ENCODE measurements around the gene GARIN5A. TPM values are rescaled to one million over a fixed set of nuclear protein-coding genes. Genes with fewer than 3 reads are reported as not detected.
"Not testable (repeated sequence)": the region's sequence is repeated elsewhere in the genome, so short reads cannot be mapped to it uniquely, and the experiment has no call there.

Gene GARIN5A
- total RNA-seq, 2 experiments from 2014 or later, result 0.34 to 0.69 TPM

- POLR2A ChIA-PET, result no interaction called here
- CTCF ChIA-PET, result no interaction called here
Measured at GRCh38 chr19:50449236-50449899, 27.3 kb downstream of the GARIN5A start.

- CTCF ChIA-PET, result no interaction called here
- POLR2A ChIA-PET, result interaction anchor here (0.6 kb wide), 1 partner anchor 405 kb away, joined by 10 read pairs; no protein-coding TSS in a partner anchor
Measured at GRCh38 chr19:50447750-50448149, 28.9 kb downstream of the GARIN5A start.

GRCh38 chr19:50447053-50447452 lies 29.6 kb downstream of the GARIN5A start:
- POLR2A ChIA-PET, result no interaction called here
- CTCF ChIA-PET, result no interaction called here

GRCh38 chr19:50444059-50444458 lies 32.6 kb downstream of the GARIN5A start:
- ChIA-PET CTCF (no interaction called here), POLR2A (no interaction called here)

- CTCF ChIA-PET, result not testable (repeated sequence)
Measured at GRCh38 chr19:50439130-50439529, 37.5 kb downstream of the GARIN5A start.

GRCh38 chr19:50437862-50438449 lies 38.7 kb downstream of the GARIN5A start:
- ChIA-PET POLR2A (no interaction called here), CTCF (no interaction called here)

More at GRCh38 chr19:50439130-50439529, 37.5 kb downstream of the GARIN5A start:
- POLR2A ChIA-PET, result not testable (repeated sequence)

- CTCF ChIA-PET, result no interaction called here
- POLR2A ChIA-PET, result no interaction called here
Measured at GRCh38 chr19:50435627-50436026, 41.0 kb downstream of the GARIN5A start.

GRCh38 chr19:50435221-50435620 lies 41.4 kb downstream of the GARIN5A start:
- POLR2A ChIA-PET, result no interaction called here
- CTCF ChIA-PET, result no interaction called here

GRCh38 chr19:50434525-50434924 lies 42.1 kb downstream of the GARIN5A start:
- CTCF ChIA-PET, result no interaction called here

GRCh38 chr19:50433201-50434180 lies 43.2 kb downstream of the GARIN5A start:
- ChIA-PET CTCF (interaction anchor here (1.1 kb wide), 1 partner anchor 76 kb away, joined by 3 read pairs; no protein-coding TSS in a partner anchor), POLR2A (no interaction called here)

More at GRCh38 chr19:50434525-50434924, 42.1 kb downstream of the GARIN5A start:
- POLR2A ChIA-PET, result no interaction called here

GRCh38 chr19:50432221-50433028 lies 44.2 kb downstream of the GARIN5A start, which contains the start of gene MYBPC2:
TSS of gene MYBPC2 (plus strand) at chr19:50432892. CDS start at chr19:50432954, 62 bp downstream.
- POLR2A ChIA-PET, result no interaction called here
- CTCF ChIA-PET, result interaction anchor here (1.1 kb wide), 1 partner anchor 75 kb away, joined by 3 read pairs; no protein-coding TSS in a partner anchor

GRCh38 chr19:50431343-50432220 lies 45.1 kb downstream of the GARIN5A start:
- CTCF ChIA-PET, result interaction anchor here (0.9 to 1.1 kb wide), 2 partner anchors 16 to 74 kb away, joined by 3 to 4 read pairs; no protein-coding TSS in a partner anchor
- POLR2A ChIA-PET, result no interaction called here

GRCh38 chr19:50430888-50431342 lies 45.7 kb downstream of the GARIN5A start:
- ChIA-PET POLR2A (no interaction called here), CTCF (interaction anchor here (0.9 kb wide), 1 partner anchor 16 kb away, joined by 4 read pairs; no protein-coding TSS in a partner anchor)

GRCh38 chr19:50428772-50429463 lies 47.7 kb downstream of the GARIN5A start:
- ChIA-PET CTCF (no interaction called here), POLR2A (no interaction called here)

GRCh38 chr19:50427997-50428425 lies 48.6 kb downstream of the GARIN5A start:
- POLR2A ChIA-PET, result no interaction called here

GRCh38 chr19:50427318-50427925 lies 49.2 kb downstream of the GARIN5A start:
- ChIA-PET POLR2A (no interaction called here), CTCF (interaction anchor here (0.7 kb wide), 1 partner anchor 73 kb away, joined by 3 read pairs; no protein-coding TSS in a partner anchor)

More at GRCh38 chr19:50427997-50428425, 48.6 kb downstream of the GARIN5A start:
- CTCF ChIA-PET, result interaction anchor here (0.7 kb wide), 1 partner anchor 73 kb away, joined by 3 read pairs; no protein-coding TSS in a partner anchor

GRCh38 chr19:50425581-50425980 lies 51.1 kb downstream of the GARIN5A start:
- POLR2A ChIA-PET, result no interaction called here
- CTCF ChIA-PET, result no interaction called here
